HepG2 (cell line): Measurements from ENCODE around the gene MAP9. TPM values are rescaled to one million over a fixed set of nuclear protein-coding genes. Genes with fewer than 3 reads are reported as not detected.

Experiments used
- ATAC-seq: fragments of 200-7000 bp; cut with Tn5 transposase; 3 replicates; pipeline ENCODE4 v1.9.1; 2020; ENCODE audit warnings: mild to moderate bottlenecking, moderate library complexity
- BruUV-seq: library from RNA; stranded (reverse); fragments of 400-500 nt; replicated peaks from 2 replicates; lab custom pipeline; 2021; lab: Mats Ljungman, UMichigan
- CTCF ChIA-PET: fragments of 300-600 bp; formaldehyde crosslinking; extraction: SDS; loops from one replicate; lab custom pipeline; 2021; ENCODE audit warnings: low total read pairs, inconsistent platforms, low intra/inter-chr PET ratio; lab: Yijun Ruan, JAX
- POLR2A ChIA-PET: fragments of 350-600 bp; sonication (Branson Sonifier 250); formaldehyde crosslinking; loops from one replicate; lab custom pipeline; 2020; ENCODE audit warnings: antibody characterized with exemption, inconsistent platforms; lab: Yijun Ruan, JAX
- DNase-seq: peaks from one replicate; pipeline ENCODE4 v3.0.0-alpha.2; 2015; ENCODE audit warnings: low spot score
- FAIRE-seq: peaks from 3 replicates; lab custom pipeline; 2011; peaks lifted over from hg19 to GRCh38; lab: Jason Lieb, UNC
- H2AFZ ChIP-seq: one replicate; pipeline ENCODE4 v1.6.1; 2011; ENCODE audit warnings: low read length, inconsistent platforms
- H3K27ac ChIP-seq: fragments of 300-600 bp; 3 replicates; pipeline ENCODE4 v1.8.0; 2011; ENCODE audit warnings: mixed run types, mild to moderate bottlenecking, mixed read lengths, low read length, inconsistent platforms; ENCODE audit not compliant: insufficient read depth; ENCODE audit errors: extremely low read length
- H3K27me3 ChIP-seq, 2 experiments: fragments of 200-600 bp in 1 of 2; 2 replicates in 1 of 2; 3 replicates in 1 of 2; pipeline versions ENCODE4 v1.6.0 to v1.8.0; 2011; ENCODE audit warnings: low read length in 2 of 2, mild to moderate bottlenecking in 2 of 2, moderate library complexity in 2 of 2, inconsistent platforms in 1 of 2; ENCODE audit not compliant: insufficient read depth in 2 of 2, control insufficient read depth in 1 of 2
- H3K36me3 ChIP-seq, 2 experiments: fragments of 200-600 bp in 1 of 2; replicated peaks in 1 of 2; 2 replicates in 1 of 2; 3 replicates in 1 of 2; pipeline versions ENCODE4 v1.5.1 to v1.8.0; 2011; ENCODE audit warnings: low read length in 2 of 2, inconsistent platforms in 1 of 2; ENCODE audit not compliant: insufficient read depth in 2 of 2, control insufficient read depth in 1 of 2
- H3K4me1 ChIP-seq: 2 replicates; pipeline ENCODE4 v1.5.1; 2012; ENCODE audit warnings: low read length, inconsistent platforms; ENCODE audit not compliant: insufficient read depth
- H3K4me2 ChIP-seq: 2 replicates; pipeline ENCODE4 v1.6.0; 2011; ENCODE audit warnings: low read depth, low read length, inconsistent platforms
- H3K4me3 ChIP-seq, 3 experiments: fragments of 200-600 bp in 1 of 3; sonication (generic), shearing (Covaris generic) in 1 of 3; replicated peaks in 1 of 3; 2 replicates each; pipeline ENCODE4 v1.5.1; 2011 to 2016; ENCODE audit warnings: low read length in 3 of 3, inconsistent platforms in 2 of 3, low read depth in 2 of 3, mild to moderate bottlenecking in 2 of 3, control low read depth in 1 of 3, mixed read lengths in 1 of 3; ENCODE audit not compliant: insufficient read depth in 1 of 3
- H3K79me2 ChIP-seq: one replicate; pipeline ENCODE4 v1.6.1; 2011; ENCODE audit warnings: low read length, inconsistent platforms; ENCODE audit not compliant: insufficient read depth
- H3K9ac ChIP-seq: 2 replicates; pipeline ENCODE4 v1.6.0; 2011; ENCODE audit warnings: mild to moderate bottlenecking, low read depth, low read length, inconsistent platforms; ENCODE audit not compliant: insufficient read depth
- H3K9me3 ChIP-seq: 2 replicates; pipeline ENCODE4 v1.5.1; 2012; ENCODE audit warnings: mild to moderate bottlenecking, low read length
- H4K20me1 ChIP-seq: 2 replicates; pipeline ENCODE4 v1.6.0; 2011; ENCODE audit warnings: inconsistent platforms, mild to moderate bottlenecking, low read length, moderate library complexity; ENCODE audit not compliant: insufficient read depth
- DZIP1 ChIP-seq: sonication (generic); formaldehyde crosslinking; IDR thresholded peaks from 2 replicates; pipeline ENCODE4 v1.5.0; 2020; ENCODE audit warnings: mild to moderate bottlenecking, missing genetic modification reagents
- ELF1 ChIP-seq: sonication (generic); formaldehyde crosslinking; IDR thresholded peaks from 2 replicates; pipeline ENCODE4 v1.4.0; 2020; ENCODE audit warnings: missing genetic modification reagents
- NFIB ChIP-seq: sonication (generic); formaldehyde crosslinking; IDR thresholded peaks from 2 replicates; pipeline ENCODE4 v1.9.0; 2021; ENCODE audit warnings: missing genetic modification reagents, mild to moderate bottlenecking, borderline replicate concordance
- NFRKB ChIP-seq: fragments of 450-650 bp; IDR thresholded peaks from 2 replicates; pipeline ENCODE4 v1.6.1; 2017
- NRL ChIP-seq: sonication (generic); formaldehyde crosslinking; IDR thresholded peaks from 2 replicates; pipeline ENCODE4 v1.5.0; 2020; ENCODE audit warnings: missing genetic modification reagents, mild to moderate bottlenecking, moderate library complexity, borderline replicate concordance
- PPARG ChIP-seq: conservative IDR thresholded peaks from 2 replicates; pipeline ENCODE4 v1.6.1; 2016; ENCODE audit warnings: missing biosample characterization, missing genetic modification reagents
- SNAPC5 ChIP-seq: sonication (generic); formaldehyde crosslinking; IDR thresholded peaks from 2 replicates; pipeline ENCODE4 v1.8.1; 2023; ENCODE audit warnings: mild to moderate bottlenecking, missing genetic modification reagents, borderline replicate concordance
- TGIF2 ChIP-seq: IDR thresholded peaks from 2 replicates; pipeline ENCODE4 v1.6.1; 2016; ENCODE audit warnings: control low read depth, missing compliant biosample characterization
- THAP11 ChIP-seq: IDR thresholded peaks from 2 replicates; pipeline ENCODE4 v1.6.1; 2016; ENCODE audit warnings: missing biosample characterization, missing genetic modification reagents
- ZFYVE20 ChIP-seq: sonication (generic); formaldehyde crosslinking; IDR thresholded peaks from 2 replicates; pipeline ENCODE4 v1.8.0; 2023; ENCODE audit warnings: low read depth, mild to moderate bottlenecking, moderate library complexity, missing genetic modification reagents, borderline replicate concordance
- ZNF124 ChIP-seq: sonication (generic); formaldehyde crosslinking; IDR thresholded peaks from 2 replicates; pipeline ENCODE4 v1.4.0; 2020; ENCODE audit warnings: missing genetic modification reagents
- ZNF589 ChIP-seq: sonication (generic); formaldehyde crosslinking; conservative IDR thresholded peaks from 2 replicates; pipeline ENCODE4 v1.8.0; 2022; ENCODE audit warnings: mild to moderate bottlenecking, moderate library complexity, missing genetic modification reagents
- ZNF629 ChIP-seq: sonication (generic); formaldehyde crosslinking; conservative IDR thresholded peaks from 2 replicates; pipeline ENCODE4 v1.5.0; 2020; ENCODE audit warnings: missing genetic modification reagents
- whole genome bisulfite sequencing: methylation state at CpG from one replicate; pipeline ENCODE4 v1.1.6; 2017; ENCODE audit warnings: low lambda C conversion rate; 5-methylcytosine and 5-hydroxymethylcytosine counted together
- in situ Hi-C: cut with HindIII; loops from 2 replicates; pipeline ENCODE4 v1.10.0; 2017; ENCODE audit warnings: low pct_unique_long_range_greater_than_20kb; ENCODE audit not compliant: extremely low pct_ligation_motif_present
- intact Hi-C: fragments of 100-400 bp; cut with micrococcal nuclease; formaldehyde crosslinking; loops from one replicate; pipeline ENCODE4 v1.10.0; 2022; ENCODE audit not compliant: unreplicated experiment
- polyA plus RNA-seq, 8 experiments: library from polyadenylated mRNA; depleted of rRNA in 3 of 8; stranded (reverse) in 7 of 8; unstranded in 1 of 8; fragments of >200 nt; fragmentation: Illumina TruSeq in 4 of 8; extraction: Trizol in 4 of 8; gene quantifications; 2 replicates each; pipeline versions ENCODE4 v1.2.1 to v1.2.3, GENCODE V29; 2011 to 2016; ENCODE audit warnings: low read depth in 4 of 8, missing spikeins in 1 of 8, mixed read lengths in 1 of 8; ENCODE audit not compliant: insufficient read depth in 1 of 8
- total RNA-seq, 5 experiments: library from RNA; depleted of rRNA; stranded (reverse); fragments of >200 nt; fragmentation: Illumina TruSeq; extraction: Trizol; gene quantifications; 2 replicates each; pipeline ENCODE4 v1.2.3, GENCODE V29; 2016; ENCODE audit warnings: low read depth in 1 of 5
- TF ChIP-seq, protein P1 (sequence below): sonication (generic); formaldehyde crosslinking; IDR thresholded peaks from 2 replicates; pipeline ENCODE4 v1.4.0; 2020; ENCODE audit warnings: missing genetic modification reagents

MAP9 gene
- total and polyA plus RNA-seq, 2 of the 13 experiments (the other 11 are each of a cell fraction or from before 2014, with no cell fraction given), result not detected

GRCh38 chr4:155423671-155424070 lies 46.9 kb upstream of the MAP9 start (continued):
- TF ChIP-seq DZIP1 (CRISPR knock-in tag) (no peak), ZNF589 (no peak), ZNF629 (CRISPR knock-in tag) (no peak)

GRCh38 chr4:155419266-155419665 lies 42.5 kb upstream of the MAP9 start:
- no peak for FAIRE-seq

DNA sequence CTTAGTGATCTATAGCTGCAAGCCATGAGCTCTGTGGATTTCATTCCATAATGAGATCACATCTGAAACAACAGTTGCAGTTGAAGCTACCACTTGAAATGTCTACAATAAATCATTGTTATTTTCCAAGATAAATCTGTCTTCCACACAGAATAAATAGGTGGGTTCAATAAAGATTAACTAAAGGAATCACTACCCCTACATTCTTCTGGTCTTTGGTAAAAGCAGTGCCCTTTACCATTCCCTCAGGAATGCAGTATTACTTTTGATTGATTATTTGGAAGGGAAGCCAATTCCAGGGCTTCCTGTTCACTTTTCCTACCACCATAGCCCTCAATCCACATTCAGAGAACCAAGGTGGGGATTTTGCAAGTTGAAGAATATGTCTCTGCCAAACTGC lies 38.9 kb upstream of the MAP9 start:
- H3K9me3 ChIP-seq, result no peaks in the 10 kb centered on the region
- intact Hi-C loops, result no loop called here
- no peak for FAIRE-seq
- H3K27ac ChIP-seq, result no peak overlapping the region
- H3K4me3 ChIP-seq, result no peak overlapping the region
- ATAC-seq, result no peak
- H4K20me1 ChIP-seq, result no peaks in the 10 kb centered on the region
- in situ Hi-C loops, result no loop called here
- H3K36me3 ChIP-seq, result no peaks in the 10 kb centered on the region
- no TSS peak for BruUV-seq
- H3K4me1 ChIP-seq, result no peaks in the 10 kb centered on the region
- ChIA-PET CTCF (no interaction called here), POLR2A (no interaction called here)
- H3K9ac ChIP-seq, result no peak overlapping the region
- no peaks in the 10 kb centered on the region for H3K79me2 ChIP-seq
- no peak for DNase-seq
- H3K27me3 ChIP-seq, result no peaks in the 10 kb centered on the region
- no peak overlapping the region for H2AFZ ChIP-seq
- no peak overlapping the region for H3K4me2 ChIP-seq
- TF ChIP-seq NFIB (CRISPR knock-in tag) (no peak), PPARG (no peak), ZFYVE20 (no peak), THAP11 (CRISPR knock-in tag) (no peak), ZNF124 (CRISPR knock-in tag) (no peak), NRL (no peak), SNAPC5 (no peak), ELF1 (CRISPR knock-in tag) (no peak)
- TF ChIP-seq, protein P1, sequence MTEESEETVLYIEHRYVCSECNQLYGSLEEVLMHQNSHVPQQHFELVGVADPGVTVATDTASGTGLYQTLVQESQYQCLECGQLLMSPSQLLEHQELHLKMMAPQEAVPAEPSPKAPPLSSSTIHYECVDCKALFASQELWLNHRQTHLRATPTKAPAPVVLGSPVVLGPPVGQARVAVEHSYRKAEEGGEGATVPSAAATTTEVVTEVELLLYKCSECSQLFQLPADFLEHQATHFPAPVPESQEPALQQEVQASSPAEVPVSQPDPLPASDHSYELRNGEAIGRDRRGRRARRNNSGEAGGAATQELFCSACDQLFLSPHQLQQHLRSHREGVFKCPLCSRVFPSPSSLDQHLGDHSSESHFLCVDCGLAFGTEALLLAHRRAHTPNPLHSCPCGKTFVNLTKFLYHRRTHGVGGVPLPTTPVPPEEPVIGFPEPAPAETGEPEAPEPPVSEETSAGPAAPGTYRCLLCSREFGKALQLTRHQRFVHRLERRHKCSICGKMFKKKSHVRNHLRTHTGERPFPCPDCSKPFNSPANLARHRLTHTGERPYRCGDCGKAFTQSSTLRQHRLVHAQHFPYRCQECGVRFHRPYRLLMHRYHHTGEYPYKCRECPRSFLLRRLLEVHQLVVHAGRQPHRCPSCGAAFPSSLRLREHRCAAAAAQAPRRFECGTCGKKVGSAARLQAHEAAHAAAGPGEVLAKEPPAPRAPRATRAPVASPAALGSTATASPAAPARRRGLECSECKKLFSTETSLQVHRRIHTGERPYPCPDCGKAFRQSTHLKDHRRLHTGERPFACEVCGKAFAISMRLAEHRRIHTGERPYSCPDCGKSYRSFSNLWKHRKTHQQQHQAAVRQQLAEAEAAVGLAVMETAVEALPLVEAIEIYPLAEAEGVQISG (CRISPR knock-in tag), result no peak

More at GRCh38 chr4:155419266-155419665, 42.5 kb upstream of the MAP9 start:
- ChIA-PET POLR2A (no interaction called here), CTCF (no interaction called here)
- H3K4me3 ChIP-seq, result no peak overlapping the region
- no peak overlapping the region for H3K9ac ChIP-seq
- ATAC-seq (no peak), DNase-seq (no peak)
- H3K79me2 ChIP-seq, result no peaks in the 10 kb centered on the region
- no peaks in the 10 kb centered on the region for H3K36me3 ChIP-seq
- no peak overlapping the region for H3K27ac ChIP-seq
- TF ChIP-seq NFRKB (no peak), TGIF2 (CRISPR knock-in tag) (no peak)
- intact Hi-C loops, result no loop called here
- no peaks in the 10 kb centered on the region for H3K4me1 ChIP-seq
- H2AFZ ChIP-seq, result no peak overlapping the region
- no peaks in the 10 kb centered on the region for H4K20me1 ChIP-seq
- no TSS peak for BruUV-seq
- H3K4me2 ChIP-seq, result no peak overlapping the region
- in situ Hi-C loops, result no loop called here
- H3K9me3 ChIP-seq, result no peaks in the 10 kb centered on the region
- H3K27me3 ChIP-seq, result no peaks in the 10 kb centered on the region
- 73% methylated on average over 4 of the region's 4 CpGs for WGBS
